WTC11 (cell line): ENCODE results near the gene RNF214. TPM values are rescaled to one million over a fixed set of nuclear protein-coding genes. Genes with fewer than 3 reads are reported as not detected.

Source experiments
- ATAC-seq: fragments of 200-7000 bp; cut with Tn5 transposase; 2 replicates; pipeline ENCODE4 v1.10.0; 2021; ENCODE audit warnings: mild to moderate bottlenecking, moderate library complexity
- CTCF ChIA-PET: fragments of 300-600 bp; sonication (Branson Sonifier 250); formaldehyde crosslinking; loops from one replicate; lab custom pipeline; 2021; ENCODE audit warnings: antibody characterized with exemption; lab: Charles Lee
- POLR2A ChIA-PET: fragments of 350-600 bp; sonication (Branson Sonifier 250); formaldehyde crosslinking; loops from one replicate; lab custom pipeline; 2021; ENCODE audit warnings: antibody characterized with exemption; lab: Charles Lee
- DNase-seq: peaks from one replicate; pipeline ENCODE4 v3.0.0; 2021; ENCODE audit warnings: low spot score
- H3K27ac Mint-ChIP-seq: 2 replicates; pipeline ENCODE4 v1.8.0; 2021; ENCODE audit warnings: mixed read lengths
- H3K27me3 Mint-ChIP-seq: 2 replicates; pipeline ENCODE4 v1.8.0; 2021; ENCODE audit warnings: low read depth, mild to moderate bottlenecking, moderate library complexity, mixed read lengths
- H3K36me3 Mint-ChIP-seq: 2 replicates; pipeline ENCODE4 v1.8.0; 2021; ENCODE audit warnings: mixed read lengths
- H3K4me1 Mint-ChIP-seq: 2 replicates; pipeline ENCODE4 v1.8.0; 2022; ENCODE audit warnings: mixed read lengths
- H3K4me3 Mint-ChIP-seq: 2 replicates; pipeline ENCODE4 v1.8.0; 2021; ENCODE audit warnings: mild to moderate bottlenecking, moderate library complexity, mixed read lengths
- H3K9me3 Mint-ChIP-seq: 2 replicates; pipeline ENCODE4 v1.8.0; 2021; ENCODE audit warnings: mixed read lengths
- ARID4B ChIP-seq: sonication (generic); formaldehyde crosslinking; IDR thresholded peaks from 2 replicates; pipeline ENCODE4 v1.8.0; 2023; ENCODE audit warnings: missing genetic modification reagents, mild to moderate bottlenecking, borderline replicate concordance
- ATF1 ChIP-seq: sonication (generic); formaldehyde crosslinking; IDR thresholded peaks from 2 replicates; pipeline ENCODE4 v1.8.1; 2023; ENCODE audit warnings: mild to moderate bottlenecking, moderate library complexity, missing genetic modification reagents
- CDX4 ChIP-seq: fragments of 250-450 bp; sonication (Bioruptor Pico); IDR thresholded peaks from 2 replicates; pipeline ENCODE4 v1.9.0; 2021; ENCODE audit warnings: moderate library complexity, mild to moderate bottlenecking, inconsistent platforms, borderline replicate concordance
- CREB1 ChIP-seq: sonication (generic); formaldehyde crosslinking; IDR thresholded peaks from 2 replicates; pipeline ENCODE4 v1.8.0; 2023; ENCODE audit warnings: mild to moderate bottlenecking, missing genetic modification reagents
- E2F1 ChIP-seq: sonication (generic); formaldehyde crosslinking; IDR thresholded peaks from 2 replicates; pipeline ENCODE4 v1.8.0; 2022; ENCODE audit warnings: mild to moderate bottlenecking, missing genetic modification reagents
- EMX1 ChIP-seq: fragments of 250-450 bp; sonication (Bioruptor Pico); IDR thresholded peaks from 2 replicates; pipeline ENCODE4 v1.8.0; 2021; ENCODE audit warnings: mild to moderate bottlenecking
- ESRRA ChIP-seq: sonication (generic); formaldehyde crosslinking; IDR thresholded peaks from 2 replicates; pipeline ENCODE4 v1.8.1; 2022; ENCODE audit warnings: mild to moderate bottlenecking, missing genetic modification reagents, borderline replicate concordance
- FOXK1 ChIP-seq: sonication (generic); formaldehyde crosslinking; IDR thresholded peaks from 2 replicates; pipeline ENCODE4 v1.8.0; 2022; ENCODE audit warnings: mild to moderate bottlenecking, moderate library complexity, missing genetic modification reagents
- FOXP4 ChIP-seq: sonication (generic); formaldehyde crosslinking; IDR thresholded peaks from 2 replicates; pipeline ENCODE4 v1.8.0; 2022; ENCODE audit warnings: mild to moderate bottlenecking, missing genetic modification reagents
- GABPB1 ChIP-seq: sonication (generic); formaldehyde crosslinking; IDR thresholded peaks from 2 replicates; pipeline ENCODE4 v1.8.1; 2023; ENCODE audit warnings: mild to moderate bottlenecking, missing genetic modification reagents
- KAT7 ChIP-seq: sonication (generic); formaldehyde crosslinking; IDR thresholded peaks from 2 replicates; pipeline ENCODE4 v1.8.1; 2023; ENCODE audit warnings: missing genetic modification reagents, mild to moderate bottlenecking, borderline replicate concordance
- NR3C1 ChIP-seq: sonication (generic); formaldehyde crosslinking; conservative IDR thresholded peaks from 2 replicates; pipeline ENCODE4 v1.8.1; 2023; ENCODE audit warnings: low read depth, mild to moderate bottlenecking, missing genetic modification reagents
- SMAD3 ChIP-seq: sonication (generic); formaldehyde crosslinking; IDR thresholded peaks from 2 replicates; pipeline ENCODE4 v1.8.0; 2022; ENCODE audit warnings: missing genetic modification reagents, mild to moderate bottlenecking, borderline replicate concordance
- TP53 ChIP-seq: sonication (generic); formaldehyde crosslinking; IDR thresholded peaks from 2 replicates; pipeline ENCODE4 v1.8.1; 2023; ENCODE audit warnings: mild to moderate bottlenecking, missing genetic modification reagents
- ZNF121 ChIP-seq: sonication (generic); formaldehyde crosslinking; IDR thresholded peaks from 2 replicates; pipeline ENCODE4 v1.8.0; 2023; ENCODE audit warnings: missing genetic modification reagents
- ZNF423 ChIP-seq: fragments of 250-450 bp; sonication (Bioruptor Pico); IDR thresholded peaks from 2 replicates; pipeline ENCODE4 v2.1.2; 2022; ENCODE audit warnings: mild to moderate bottlenecking, moderate library complexity
- total RNA-seq: library from RNA; stranded (reverse); gene quantifications from 3 replicates; pipeline ENCODE4 v1.2.3, GENCODE V29; 2021

RNF214 gene
- total RNA-seq, 1 experiment from 2014 or later: 35.4 TPM

GRCh38 chr11:117230286-117230961 is 2.0 kb upstream of the RNF214 start:
- ChIA-PET CTCF (interaction anchor here (0.6 to 2.9 kb wide), 5 partner anchors 8 to 439 kb away, joined by 3 to 36 read pairs (median 8); partner anchors contain the start of genes APOA5 and SIDT2), POLR2A (no interaction called here)
- peak overlapping the region; percentile 61 for H3K27ac Mint-ChIP-seq

GRCh38 chr11:117230999-117231841 is 1.3 kb upstream of the RNF214 start:
- H3K27ac Mint-ChIP-seq: peak overlapping the region; percentile 65
- DNase-seq: no peak
- ATAC-seq: no peak
- H3K4me1 Mint-ChIP-seq: peaks cover 25% of the 10 kb centered on the region
- TF ChIP-seq EMX1: no peak
- TF ChIP-seq CREB1 (CRISPR knock-in tag): no peak
- TF ChIP-seq, all 79 proteins: peak for 0
- peak overlapping the region; percentile 91 for H3K4me3 Mint-ChIP-seq
- H3K9me3 Mint-ChIP-seq: no peaks in the 10 kb centered on the region
- H3K27me3 Mint-ChIP-seq: no peaks in the 10 kb centered on the region
- CTCF ChIA-PET: interaction anchor here (0.7 to 2.9 kb wide), 7 partner anchors 9 to 440 kb away, joined by 3 to 36 read pairs (median 4); partner anchors contain the start of genes APOA5, CEP164 and SIDT2
- H3K36me3 Mint-ChIP-seq: peaks cover 5% of the 10 kb centered on the region; the same call in 1 of the 2 replicates
- POLR2A ChIA-PET: interaction anchor here (0.6 to 1.4 kb wide), 2 partner anchors 52 to 125 kb away, joined by 3 to 6 read pairs; partner anchors contain the start of gene SIDT2

More at GRCh38 chr11:117230286-117230961, 2.0 kb upstream of the RNF214 start:
- ATAC-seq (no peak), DNase-seq (no peak)
- Mint-ChIP-seq H3K27me3 (no peaks in the 10 kb centered on the region), H3K9me3 (no peaks in the 10 kb centered on the region), H3K36me3 (peaks cover 5% of the 10 kb centered on the region; the same call in 1 of the 2 replicates), H3K4me1 (peaks cover 25% of the 10 kb centered on the region), H3K4me3 (peak overlapping the region; percentile 91)
- TF ChIP-seq ARID4B (CRISPR knock-in tag) (no peak), ATF1 (CRISPR knock-in tag) (no peak), GABPB1 (CRISPR knock-in tag) (no peak)

GRCh38 chr11:117231842-117232091 is 704 bp upstream of the RNF214 start, which contains the start of gene PCSK7:
Gene PCSK7, minus strand, starts transcription at chr11:117232073. Its CDS starts 2,229 bp downstream, at chr11:117229844.
- peaks cover 25% of the 10 kb centered on the region for H3K4me1 Mint-ChIP-seq
- POLR2A ChIA-PET: interaction anchor here (1.4 kb wide), 1 partner anchor 53 kb away, joined by 3 read pairs; the partner anchor contains the start of gene SIDT2
- H3K9me3 Mint-ChIP-seq: no peaks in the 10 kb centered on the region
- ATAC-seq (no peak), DNase-seq (peak; percentile 69)
- no peaks in the 10 kb centered on the region for H3K27me3 Mint-ChIP-seq
- TF ChIP-seq FOXP4: no peak
- TF ChIP-seq FOXK1 (CRISPR knock-in tag): 0 out of 2 replicates have a peak, but pooled peaks have one; percentile 53
- no peak for TF ChIP-seq NR3C1 (CRISPR knock-in tag)
- no peak for TF ChIP-seq KAT7
- TF ChIP-seq ESRRA: no peak
- 0 out of 2 replicates have a peak, but pooled peaks have one; percentile 28 for TF ChIP-seq ARID4B (CRISPR knock-in tag)
- TF ChIP-seq TP53 (CRISPR knock-in tag): no peak
- no peak for TF ChIP-seq E2F1 (CRISPR knock-in tag)
- no peak for TF ChIP-seq CDX4 (CRISPR knock-in tag)
- TF ChIP-seq ZNF121 (CRISPR knock-in tag): no peak
- no peak for TF ChIP-seq SMAD3 (CRISPR knock-in tag)
- TF ChIP-seq ZNF423: no peak
- H3K36me3 Mint-ChIP-seq: peaks cover 8% of the 10 kb centered on the region; the same call in 1 of the 2 replicates
- CTCF ChIA-PET: interaction anchor here (0.7 to 2.9 kb wide), 8 partner anchors 9 to 441 kb away, joined by 3 to 36 read pairs (median 4); partner anchors contain the start of genes APOA5, BACE1, CEP164 and SIDT2
- H3K4me3 Mint-ChIP-seq: peak within 1 kb of the TSS; percentile 99
- H3K27ac Mint-ChIP-seq: peak within 1 kb of the TSS; percentile 99
